NCI-H2081 (cell line): Measurements from ENCODE around the gene CEL.

Source experiments
- DNase-seq, 2 experiments: peaks; one replicate each; lab custom pipeline; 2025; lab: John Stamatoyannopoulos, UW

The CEL gene

GRCh38 chr9:133061764-133062145, at the start of gene CEL:
Gene CEL (plus strand): TSS chr9:133061981. CDS start chr9:133062003, 22 bp downstream.
- DNase-seq: peak; percentile 12 to 59

- DNase-seq: no peak
Observed at GRCh38 chr9:133014696-133015095, 47.1 kb upstream of the CEL start.

GRCh38 chr9:133023117-133023890, 38.5 kb upstream of the CEL start:
- no peak for DNase-seq

GRCh38 chr9:133026426-133026825, 35.4 kb upstream of the CEL start:
- no peak for DNase-seq

GRCh38 chr9:133027134-133027533, 34.6 kb upstream of the CEL start:
- DNase-seq: no peak

GRCh38 chr9:133028221-133028620, 33.6 kb upstream of the CEL start:
- no peak for DNase-seq

GRCh38 chr9:133029994-133030316, 31.8 kb upstream of the CEL start:
- DNase-seq: no peak

GRCh38 chr9:133030317-133031129, 31.3 kb upstream of the CEL start, which contains the start of gene GTF3C5:
Gene GTF3C5 (plus strand): TSS chr9:133030997. CDS start chr9:133031012, 15 bp downstream.
- DNase-seq: peak; percentile 98 to 99

- DNase-seq: no peak
Observed at GRCh38 chr9:133031130-133031422, 30.7 kb upstream of the CEL start.

- DNase-seq: peak in 1 of 2 experiments; percentile 32
Observed at GRCh38 chr9:133031496-133031911, 30.3 kb upstream of the CEL start.

- no peak for DNase-seq
Observed at GRCh38 chr9:133032171-133032570, 29.6 kb upstream of the CEL start.

GRCh38 chr9:133035669-133036068, 26.1 kb upstream of the CEL start:
- no peak for DNase-seq

- DNase-seq: no peak
Observed at GRCh38 chr9:133037775-133038515, 23.8 kb upstream of the CEL start.

- DNase-seq: peak in 1 of 2 experiments; percentile 38
Observed at GRCh38 chr9:133040892-133041479, 20.8 kb upstream of the CEL start.

GRCh38 chr9:133041958-133042357, 19.8 kb upstream of the CEL start:
- DNase-seq: no peak

GRCh38 chr9:133042676-133043075, 19.1 kb upstream of the CEL start:
- DNase-seq: no peak

- DNase-seq: no peak
Observed at GRCh38 chr9:133043449-133044035, 18.2 kb upstream of the CEL start.

- DNase-seq: no peak
Observed at GRCh38 chr9:133044125-133044524, 17.7 kb upstream of the CEL start.

GRCh38 chr9:133044661-133045060, 17.1 kb upstream of the CEL start:
- no peak for DNase-seq

- no peak for DNase-seq
Observed at GRCh38 chr9:133045132-133045531, 16.6 kb upstream of the CEL start.

GRCh38 chr9:133046196-133046899, 15.4 kb upstream of the CEL start:
- peak in 1 of 2 experiments; percentile 10 for DNase-seq
